ENCODE data around the gene ADIPOQ. TPM values are rescaled to one million over a fixed set of nuclear protein-coding genes. Genes with fewer than 3 reads are reported as not detected.
A peak's percentile ranks its signal among the peaks of the same experiment; 100 is the strongest.
"Not testable (repeated sequence)": the region's sequence is repeated elsewhere in the genome, so short reads cannot be mapped to it uniquely, and the experiment has no call there.

The ADIPOQ gene
- total RNA-seq, 1 experiment from 2014 or later, result not detected

- no peaks in the 10 kb centered on the region for H3K23me2 ChIP-seq (ENCODE audit: insufficient read length, low read depth, low read length, poor library complexity, severe bottlenecking)
- H2BK15ac ChIP-seq (ENCODE audit: low read depth, low read length), result no peak overlapping the region
- H3K9ac ChIP-seq (ENCODE audit: extremely low read depth, insufficient read length, low read length), result no peak overlapping the region
- peaks cover 21 to 26% of the 10 kb centered on the region in 2 experiments for H3K9me3 Mint-ChIP-seq
- H3K27me3 Mint-ChIP-seq (ENCODE audit: low read depth), result no peaks in the 10 kb centered on the region; the same call in 1 of the 2 replicates
- H2AK5ac ChIP-seq (ENCODE audit: insufficient read length, low read length), result no peak overlapping the region
- no peak overlapping the region for H2BK12ac ChIP-seq (ENCODE audit: insufficient read length, low read depth, low read length)
- H3K27ac ChIP-seq (ENCODE audit: insufficient read length, low read depth, low read length), result no peak overlapping the region
- H3K56ac ChIP-seq (ENCODE audit: insufficient read length, low read depth, low read length), result no peak overlapping the region
- DNase-seq, result no peak
- H3K9me3 ChIP-seq (ENCODE audit: control insufficient read depth, low read depth, low read length), result no peaks in the 10 kb centered on the region
- H3K4me2 ChIP-seq (ENCODE audit: insufficient read depth, insufficient read length, low read length), result no peak overlapping the region
- peaks cover 5 to 34% (median 18%) of the 10 kb centered on the region in 3 experiments; a peak in 5 of 7 replicates for H3K36me3 Mint-ChIP-seq (ENCODE audit: insufficient read depth in 1 of 3, low read depth in 3 of 3)
- no CpG with 5 or more reads among the region's 2 CpGs for WGBS (ENCODE audit: extremely low coverage, insufficient read length, low lambda C conversion rate)
- peaks cover 27 to 30% of the 10 kb centered on the region in 2 experiments for H3K4me1 Mint-ChIP-seq
- no peak overlapping the region for H4K5ac ChIP-seq (ENCODE audit: insufficient read length, low read depth, low read length)
- H3K23ac ChIP-seq (ENCODE audit: insufficient read length, low read depth, low read length), result no peak overlapping the region
- TF ChIP-seq CTCF (conservative IDR thresholded peaks at IDR 0.05), result no peak
- no peak overlapping the region for H4K8ac ChIP-seq (replicated peaks; ENCODE audit: insufficient read length, low read depth, low read length)
- no peak overlapping the region for H3K4ac ChIP-seq (ENCODE audit: low read depth, low read length)
- no peak overlapping the region for H3K4me3 Mint-ChIP-seq
- H3K18ac ChIP-seq (ENCODE audit: insufficient read length, low read depth, low read length), result no peak overlapping the region
- no peak overlapping the region for H3K14ac ChIP-seq (ENCODE audit: insufficient read depth, low read length)
- no peak overlapping the region for H2BK5ac ChIP-seq (ENCODE audit: insufficient read length, low read length)
- no peak overlapping the region for H2AFZ ChIP-seq (ENCODE audit: low read length)
- H4K91ac ChIP-seq (ENCODE audit: insufficient read length, low read depth, low read length), result no peak overlapping the region
- H4K20me1 ChIP-seq (ENCODE audit: control insufficient read depth, insufficient read depth, insufficient read length), result no peaks in the 10 kb centered on the region
- no peaks in the 10 kb centered on the region; the same call in 1 of the 2 replicates for H3K4me1 ChIP-seq (ENCODE audit: insufficient read depth, low read length)
- peak overlapping the region in 2 of 3 experiments; percentile 3 to 11; a peak in 3 of 7 replicates for H3K27ac Mint-ChIP-seq
- no peaks in the 10 kb centered on the region for H3K79me1 ChIP-seq (ENCODE audit: insufficient read depth, low read depth, low read length, poor library complexity, severe bottlenecking)
- no peak overlapping the region for H2BK20ac ChIP-seq (ENCODE audit: low read depth, low read length, poor library complexity, severe bottlenecking)
- H3K27me3 ChIP-seq (ENCODE audit: insufficient read depth, low read length), result no peaks in the 10 kb centered on the region
- H3T11ph ChIP-seq (ENCODE audit: low read length), result no peak overlapping the region
- no peaks in the 10 kb centered on the region for H3K79me2 ChIP-seq (ENCODE audit: insufficient read depth, low read length)
- H2BK120ac ChIP-seq (ENCODE audit: low read depth, low read length, poor library complexity, severe bottlenecking), result no peak overlapping the region
Observed at GRCh38 chr3:186902713-186903112, 60.2 kb downstream of the ADIPOQ start.

- H3K4me2 ChIP-seq (ENCODE audit: insufficient read depth, insufficient read length, low read length); H3K18ac ChIP-seq (ENCODE audit: insufficient read length, low read depth, low read length); H3K23me2 ChIP-seq (ENCODE audit: insufficient read length, low read depth, low read length, poor library complexity, severe bottlenecking); H3K27ac ChIP-seq (ENCODE audit: insufficient read length, low read depth, low read length); H3K4me3 Mint-ChIP-seq; H3K14ac ChIP-seq (ENCODE audit: insufficient read depth, low read length); H3K27ac Mint-ChIP-seq; H2BK15ac ChIP-seq (ENCODE audit: low read depth, low read length); H3K27me3 ChIP-seq (ENCODE audit: insufficient read depth, low read length); H3K23ac ChIP-seq (ENCODE audit: insufficient read length, low read depth, low read length); H3K4me1 ChIP-seq (ENCODE audit: insufficient read depth, low read length); H3K56ac ChIP-seq (ENCODE audit: insufficient read length, low read depth, low read length); H4K20me1 ChIP-seq (ENCODE audit: control insufficient read depth, insufficient read depth, insufficient read length); H4K8ac ChIP-seq (replicated peaks; ENCODE audit: insufficient read length, low read depth, low read length); H2AFZ ChIP-seq (ENCODE audit: low read length); H4K5ac ChIP-seq (ENCODE audit: insufficient read length, low read depth, low read length); H3K79me1 ChIP-seq (ENCODE audit: insufficient read depth, low read depth, low read length, poor library complexity, severe bottlenecking); H2BK12ac ChIP-seq (ENCODE audit: insufficient read length, low read depth, low read length); H3T11ph ChIP-seq (ENCODE audit: low read length); H4K91ac ChIP-seq (ENCODE audit: insufficient read length, low read depth, low read length); H2BK5ac ChIP-seq (ENCODE audit: insufficient read length, low read length); H3K27me3 Mint-ChIP-seq (ENCODE audit: low read depth); H2AK5ac ChIP-seq (ENCODE audit: insufficient read length, low read length); H3K9ac ChIP-seq (ENCODE audit: extremely low read depth, insufficient read length, low read length); DNase-seq; H2BK20ac ChIP-seq (ENCODE audit: low read depth, low read length, poor library complexity, severe bottlenecking); H2BK120ac ChIP-seq (ENCODE audit: low read depth, low read length, poor library complexity, severe bottlenecking); H3K9me3 ChIP-seq (ENCODE audit: control insufficient read depth, low read depth, low read length); H3K79me2 ChIP-seq (ENCODE audit: insufficient read depth, low read length); H3K4ac ChIP-seq (ENCODE audit: low read depth, low read length): not testable (repeated sequence)
- Mint-ChIP-seq H3K9me3 (peaks cover 21 to 32% of the 10 kb centered on the region in 2 experiments), H3K36me3 (ENCODE audit: insufficient read depth in 1 of 3, low read depth in 3 of 3) (peaks cover 6 to 40% (median 23%) of the 10 kb centered on the region in 3 experiments; a peak in 5 of 7 replicates), H3K4me1 (peaks cover 27 to 35% of the 10 kb centered on the region in 2 experiments)
- WGBS (ENCODE audit: extremely low coverage, insufficient read length, low lambda C conversion rate), result no CpG with 5 or more reads among the region's 2 CpGs
Observed at GRCh38 chr3:186903676-186904075, 61.2 kb downstream of the ADIPOQ start.

All from H9 (cell line).